Gastroesophageal sphincter (tissue), 3 donors: ENCODE results near the gene ZNF333.

Source experiments
- CTCF ChIP-seq, 4 experiments: fragments of 200-600 bp in 2 of 4; fragments of 450-650 bp in 2 of 4; sonication (generic) in 1 of 4; IDR thresholded peaks; one replicate each; pipeline ENCODE4 v1.5.1; 2017 to 2019; ENCODE audit warnings: antibody characterized with exemption in 4 of 4, mild to moderate bottlenecking in 2 of 4, moderate library complexity in 2 of 4
- EP300 ChIP-seq: sonication (generic); formaldehyde crosslinking; IDR thresholded peaks from one replicate; pipeline ENCODE4 v1.6.1; 2017; ENCODE audit warnings: antibody characterized with exemption, mild to moderate bottlenecking
- POLR2A ChIP-seq, 2 donors: fragments of 450-650 bp; IDR thresholded peaks; one replicate each; pipeline ENCODE4 v1.6.1; 2017; ENCODE audit warnings: antibody characterized with exemption in 2 of 2, mild to moderate bottlenecking in 2 of 2, moderate library complexity in 1 of 2
- POLR2AphosphoS5 ChIP-seq: sonication (generic); formaldehyde crosslinking; IDR thresholded peaks from one replicate; pipeline ENCODE4 v1.6.1; 2017; ENCODE audit warnings: antibody characterized with exemption

- no peak for TF ChIP-seq POLR2AphosphoS5
- no peak for TF ChIP-seq CTCF (IDR thresholded peaks at IDR 0.05)
- TF ChIP-seq POLR2A (IDR thresholded peaks at IDR 0.05): no peak
- no peak for TF ChIP-seq EP300
Measured at GRCh38 chr19:14650161-14650560, 39.7 kb upstream of the ZNF333 start.
